Stimulated activated CD4-positive, alpha-beta T cell treated with anti-CD3 and anti-CD28 coated beads, Interleukin-1b, Interleukin-23, amount 100 ng/mL, for 1 hour (primary cell): ENCODE measurements around the gene RERE.
"Not testable (repeated sequence)": the region's sequence is repeated elsewhere in the genome, so short reads cannot be mapped to it uniquely, and the experiment has no call there.

Experiments used
- DNase-seq, 2 donors: peaks; one replicate each; pipeline ENCODE4 v3.0.0-alpha.2; 2020; ENCODE audit warnings: low read depth in 2 of 2

The RERE gene

DNA sequence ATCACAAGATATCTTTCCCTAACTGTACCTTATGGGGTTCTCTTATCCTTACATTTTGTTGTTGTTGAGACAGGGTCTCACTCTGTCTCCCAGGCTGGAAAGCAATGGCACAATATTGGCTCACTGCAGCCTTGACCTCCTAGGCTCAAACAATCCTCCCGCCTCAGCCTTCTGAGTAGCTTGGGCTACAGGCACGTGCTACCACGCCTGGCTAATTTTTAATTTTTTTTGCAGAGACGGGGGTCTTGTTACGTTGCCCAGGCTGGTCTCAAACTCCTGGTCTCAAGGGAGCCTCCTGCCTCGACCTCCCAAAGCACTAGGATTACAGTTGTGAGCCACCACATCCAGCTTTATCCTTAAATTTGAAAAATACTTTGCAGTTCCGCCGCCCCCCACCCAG, 10.4 kb downstream of the RERE start:
- DNase-seq = no peak

DNA sequence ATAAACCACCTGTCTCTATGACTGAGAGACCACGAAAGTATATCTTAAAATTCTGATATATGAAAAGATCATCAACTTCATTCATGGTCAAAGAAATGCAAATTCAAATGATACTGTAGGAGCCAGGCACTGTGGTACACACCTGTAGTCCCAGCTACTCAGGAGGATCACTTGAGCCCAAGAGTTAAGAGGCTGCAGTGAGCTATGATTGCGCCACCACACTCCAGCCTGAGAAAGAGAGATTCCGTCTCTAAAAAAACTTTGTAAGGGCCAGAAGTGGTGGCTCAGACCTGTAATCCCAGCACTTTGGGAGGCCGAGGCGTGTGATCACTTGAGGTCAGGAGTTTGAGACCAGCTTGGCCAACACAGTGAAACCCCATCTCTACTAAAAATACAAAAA, 17.0 kb downstream of the RERE start:
- DNase-seq = no peak

DNA sequence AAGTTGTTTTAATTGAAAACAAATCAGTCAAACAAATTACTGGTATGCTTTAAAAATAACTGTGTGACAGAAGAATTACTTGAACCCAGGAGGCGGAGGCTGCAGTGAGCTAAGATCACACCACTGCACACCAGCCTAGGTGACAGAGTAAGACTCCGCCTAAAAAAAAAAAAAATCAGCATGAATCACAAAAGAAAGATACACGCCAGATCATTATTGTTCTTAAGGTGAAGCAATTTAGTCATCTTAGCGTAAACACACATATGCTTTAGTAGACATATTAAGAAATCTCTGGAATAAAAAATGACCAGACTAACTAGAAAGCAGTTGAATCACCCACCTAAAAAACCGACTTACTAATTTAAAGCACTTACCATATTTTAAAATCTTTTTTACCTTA, 20.2 kb downstream of the RERE start:
- DNase-seq = no peak

DNA sequence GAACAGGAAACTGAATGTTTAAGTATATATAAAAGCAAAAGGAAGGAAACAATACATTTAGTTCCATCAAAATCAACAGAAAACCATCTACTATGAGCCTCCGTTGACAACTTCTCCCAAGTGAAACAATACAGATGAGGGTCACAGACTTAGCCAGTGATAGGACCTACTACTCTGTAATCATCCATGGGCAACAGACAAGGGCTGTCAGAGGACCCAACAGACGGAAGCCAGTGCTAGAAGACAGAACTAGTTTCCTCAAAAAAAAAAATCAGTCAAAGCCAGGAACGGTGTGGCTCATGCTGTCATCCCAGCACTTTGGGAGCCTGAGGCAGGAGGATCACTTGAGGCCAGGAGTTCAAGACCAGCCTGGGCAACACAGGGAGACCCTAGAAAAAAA, 20.6 kb downstream of the RERE start:
- DNase-seq = no peak

DNA sequence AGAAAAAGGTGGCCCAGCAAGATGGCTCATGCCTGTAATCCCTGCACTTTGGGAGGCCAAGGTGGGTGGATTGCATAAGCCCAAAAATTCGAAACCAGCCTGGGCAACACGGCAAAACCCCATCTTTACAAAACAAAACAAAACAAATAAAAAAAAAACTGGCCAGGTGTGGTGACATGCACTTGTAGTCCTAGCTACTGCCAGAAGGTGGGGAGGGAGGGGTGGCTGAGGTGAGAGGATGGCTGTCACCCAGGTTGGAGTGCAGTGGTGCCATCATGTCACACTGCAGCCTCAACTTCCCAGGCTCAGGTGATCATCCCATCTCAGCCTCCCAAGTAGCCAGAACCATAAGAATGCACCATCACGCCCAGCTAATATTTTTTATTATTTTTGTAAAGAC, 22.8 kb downstream of the RERE start:
- DNase-seq = no peak

DNA sequence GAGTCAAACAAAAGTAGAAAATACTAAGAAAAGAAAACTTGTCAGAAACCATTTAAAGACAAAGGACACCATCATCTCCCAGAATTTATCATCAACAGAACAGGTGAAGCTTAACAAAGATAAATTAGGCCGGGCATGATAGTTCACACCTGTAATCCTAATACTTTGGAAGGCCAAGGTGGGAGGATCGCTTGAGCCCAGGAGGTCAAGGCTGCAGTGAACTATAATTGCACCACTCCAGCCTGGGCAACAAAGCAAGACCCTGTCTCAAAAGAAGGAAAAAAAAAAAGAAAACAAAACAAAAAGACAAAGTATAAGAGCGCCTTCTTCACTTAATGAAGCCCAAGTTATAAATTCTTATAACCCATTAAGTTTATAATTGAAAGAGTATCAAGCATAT, 25.6 kb downstream of the RERE start:
- no peak for DNase-seq

DNA sequence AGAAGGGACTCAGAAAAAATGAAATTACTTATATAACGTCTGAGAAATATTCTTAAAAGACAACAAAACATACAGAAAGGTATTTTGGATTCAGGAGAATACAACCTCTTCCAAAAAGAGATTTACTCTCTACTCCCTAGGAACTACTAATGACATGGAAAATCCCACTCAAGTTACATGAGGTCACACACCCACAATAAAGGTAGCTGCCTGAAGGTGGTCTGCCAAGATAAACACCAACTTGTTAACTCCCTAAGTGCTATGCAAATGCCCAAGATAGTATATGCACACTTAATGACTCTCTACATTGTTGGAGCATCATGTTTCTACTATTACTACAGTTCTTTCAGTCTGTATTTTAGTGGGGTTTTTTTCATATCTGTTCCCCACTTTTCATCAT, 26.5 kb downstream of the RERE start:
- DNase-seq = no peak

DNA sequence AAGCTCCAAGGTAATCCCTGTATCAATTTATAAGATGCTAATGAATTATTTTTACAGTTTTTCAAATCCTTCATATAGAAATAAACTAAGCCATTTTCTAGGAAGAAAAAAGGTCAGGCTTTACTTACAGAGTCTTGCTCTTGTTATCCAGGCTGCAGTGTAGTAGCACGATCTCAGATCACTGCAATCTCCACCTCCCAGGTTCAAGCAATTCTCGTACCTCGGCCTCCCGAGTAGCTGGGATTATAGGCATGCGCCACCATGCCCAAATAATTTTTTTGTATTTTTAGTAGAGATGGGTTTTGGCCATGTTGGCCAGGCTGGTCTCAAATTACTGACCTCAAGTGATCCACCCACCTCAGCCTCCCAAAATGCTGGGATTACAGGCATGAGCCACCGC, 27.0 kb downstream of the RERE start:
- DNase-seq = no peak

DNA sequence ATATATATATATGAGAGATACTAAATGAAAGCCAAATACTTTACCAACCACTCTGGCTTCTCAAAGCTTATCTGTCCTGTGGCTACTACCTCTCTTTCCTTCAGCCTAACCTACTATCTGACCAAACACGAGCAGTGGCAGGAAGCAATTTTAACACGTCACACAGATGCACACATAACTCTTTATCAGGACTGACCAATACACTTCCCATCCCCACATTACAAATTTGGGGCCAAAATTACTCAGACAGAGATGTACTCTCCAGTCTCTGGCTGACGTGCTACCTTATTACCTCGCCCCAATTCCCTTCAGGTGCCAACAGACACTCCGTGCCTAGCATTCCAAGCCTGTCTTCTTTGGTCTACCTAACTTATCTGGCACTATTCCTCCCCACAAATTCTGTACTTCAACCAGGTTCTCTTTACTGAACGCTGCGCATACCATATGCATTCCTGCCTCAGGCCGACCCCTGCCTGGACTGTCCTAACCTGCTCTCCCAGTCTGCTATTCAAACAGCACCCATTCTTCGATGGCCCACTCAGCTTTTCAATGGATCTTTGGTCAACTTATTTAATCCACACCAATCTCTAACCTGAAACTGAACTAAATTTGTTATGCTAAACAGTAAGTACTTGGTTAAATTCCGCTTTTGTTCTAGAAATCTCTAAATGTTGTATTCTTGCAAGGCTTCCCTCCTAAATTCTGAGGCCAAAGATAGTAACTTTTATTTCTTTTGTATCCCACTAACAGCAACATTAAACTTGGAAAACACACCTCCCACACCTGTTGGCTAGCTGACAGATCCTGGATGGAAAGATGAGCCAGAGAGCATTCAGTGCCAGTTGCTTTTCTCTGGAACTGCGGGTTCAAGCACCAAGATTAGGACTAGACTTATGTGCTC, 27.9 kb downstream of the RERE start:
- DNase-seq = no peak

DNA sequence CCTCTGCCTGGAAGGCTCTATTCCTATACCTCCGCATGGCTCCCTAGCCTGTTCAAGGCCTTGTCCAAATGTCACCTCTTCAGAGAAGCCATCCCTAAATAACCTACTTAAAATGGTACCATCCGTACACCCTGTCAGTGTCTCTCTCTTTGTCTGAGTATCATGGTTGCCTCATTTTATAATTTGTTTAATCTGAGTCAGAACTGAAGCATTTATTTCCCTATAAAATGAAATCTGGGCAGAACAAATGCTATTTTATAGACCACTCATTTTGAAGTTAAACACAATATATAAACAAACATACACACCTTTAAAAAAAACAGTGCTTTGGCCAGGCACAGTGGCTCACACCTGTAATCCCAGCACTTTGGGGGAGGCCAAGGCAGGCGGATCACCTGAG, 30.2 kb downstream of the RERE start:
- no peak for DNase-seq

DNA sequence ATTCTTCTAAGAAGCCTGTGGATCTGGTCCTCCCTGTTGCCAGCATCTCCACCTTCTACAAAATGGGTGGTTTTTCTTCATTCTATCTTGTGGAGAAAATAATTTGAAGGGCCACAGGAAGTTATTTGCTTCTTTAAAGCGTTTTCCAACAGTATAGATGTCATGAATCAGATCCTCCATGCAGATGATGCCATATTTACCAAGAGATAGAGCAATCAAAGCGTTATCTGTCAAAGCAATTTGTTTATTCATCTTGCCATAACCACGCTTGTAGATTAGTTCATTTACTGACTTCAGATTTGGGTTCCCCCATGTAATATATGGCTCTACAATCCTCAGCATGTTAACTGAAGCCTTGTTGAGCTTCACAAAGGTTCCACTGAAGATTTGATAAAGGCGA, 31.2 kb downstream of the RERE start:
- DNase-seq = not testable (repeated sequence)

DNA sequence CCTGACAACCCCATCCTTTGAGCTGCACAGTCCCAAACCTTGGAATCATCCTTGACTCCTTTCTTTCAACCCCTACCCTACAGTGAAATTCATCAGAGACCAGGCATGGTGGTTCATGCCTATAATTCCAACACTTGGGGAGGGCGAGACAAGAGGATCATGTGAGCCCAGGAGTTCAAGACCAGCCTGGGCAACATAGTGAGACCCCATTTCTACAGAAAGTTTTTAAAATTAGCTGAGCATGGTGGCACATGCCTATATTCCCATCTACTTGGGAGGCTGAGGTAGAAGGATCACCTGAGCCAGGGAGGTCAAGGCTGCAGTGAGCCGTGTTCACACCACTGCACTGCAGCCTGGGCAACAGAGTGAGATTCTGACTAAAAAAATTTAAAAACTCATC, 34.5 kb downstream of the RERE start:
- DNase-seq = no peak

DNA sequence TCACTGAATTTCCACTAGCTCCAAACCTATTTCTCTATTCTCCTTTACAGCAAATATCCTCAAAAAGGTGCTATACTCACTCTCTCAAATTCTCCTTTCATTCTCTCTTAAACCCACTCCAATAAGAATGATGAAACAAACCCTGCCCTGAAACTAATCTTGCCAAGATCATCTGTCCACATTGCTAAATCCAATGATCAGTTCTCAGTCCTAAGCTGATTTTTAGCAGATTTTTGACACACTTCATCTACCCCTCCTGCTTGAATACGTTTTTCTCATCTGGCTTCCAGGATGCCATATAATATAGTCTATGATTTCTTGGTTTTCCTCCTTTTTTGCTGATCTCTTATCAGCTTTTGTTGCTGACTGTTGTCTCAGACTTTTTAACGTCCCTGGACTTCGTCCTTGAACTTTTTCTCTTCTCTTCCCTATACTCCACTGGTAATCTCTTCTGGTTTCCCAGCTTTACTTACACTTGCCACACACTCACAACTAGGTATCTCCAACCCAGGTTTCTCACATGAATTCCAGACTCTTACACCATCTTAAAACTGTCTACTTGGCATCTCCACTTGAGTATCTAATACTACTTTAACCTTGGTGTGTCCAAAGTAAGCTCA, 35.3 kb downstream of the RERE start:
- DNase-seq = no peak

DNA sequence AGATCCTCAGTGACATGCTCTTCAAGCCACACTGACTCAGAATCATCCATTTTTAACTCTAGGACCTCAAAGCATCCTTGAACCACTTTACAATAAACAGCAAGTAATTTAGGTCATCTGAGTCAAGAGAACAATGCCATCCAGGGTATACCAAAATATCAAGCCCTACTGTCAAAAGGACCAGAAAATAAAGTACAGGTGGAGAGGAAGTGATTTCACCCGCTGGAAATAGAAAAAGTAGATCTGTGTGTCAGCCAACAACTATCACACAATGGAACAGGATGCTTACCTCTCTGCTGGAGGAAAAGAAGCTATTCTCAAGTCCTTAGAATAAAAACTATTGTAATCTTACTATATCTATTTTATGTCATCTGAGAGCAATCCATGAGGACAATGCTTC, 37.0 kb downstream of the RERE start:
- DNase-seq = no peak

DNA sequence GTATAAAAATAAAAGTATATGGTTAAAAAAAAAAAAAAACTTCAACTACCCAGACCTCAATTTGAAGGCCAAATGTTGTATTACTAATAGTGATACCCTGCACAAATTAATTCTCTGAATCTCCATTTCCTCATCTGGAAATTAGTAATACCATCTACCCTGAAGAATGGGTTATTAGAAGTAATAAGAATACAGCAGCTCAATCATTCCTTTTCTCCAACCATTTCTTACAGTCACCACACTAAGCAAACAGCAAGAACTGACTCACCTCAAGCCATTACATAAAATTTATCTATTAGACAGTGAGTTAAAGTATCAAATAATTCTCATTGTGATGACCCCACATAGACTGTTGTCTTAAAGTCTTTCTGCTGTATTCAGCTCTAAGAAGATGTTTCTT, 39.6 kb downstream of the RERE start:
- DNase-seq = no peak

DNA sequence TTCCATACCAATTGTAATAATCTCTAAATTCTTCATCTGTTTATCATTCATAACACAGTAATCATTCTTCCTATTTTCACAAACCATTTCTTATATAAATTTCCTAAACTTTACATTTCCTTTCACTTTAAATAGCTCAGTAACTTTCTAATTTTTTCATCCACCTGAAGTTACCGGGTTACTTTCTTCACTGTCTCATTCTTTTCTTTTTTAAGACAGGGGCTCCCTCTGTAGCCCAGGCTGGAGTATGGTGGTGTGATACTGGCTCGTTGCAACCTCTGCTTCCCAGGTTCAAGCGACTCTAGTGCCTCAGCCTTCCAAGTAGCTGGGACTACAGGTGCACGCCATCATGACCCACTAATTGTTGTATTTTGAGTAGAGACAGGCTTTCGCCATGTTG, 41.3 kb downstream of the RERE start:
- no peak for DNase-seq

DNA sequence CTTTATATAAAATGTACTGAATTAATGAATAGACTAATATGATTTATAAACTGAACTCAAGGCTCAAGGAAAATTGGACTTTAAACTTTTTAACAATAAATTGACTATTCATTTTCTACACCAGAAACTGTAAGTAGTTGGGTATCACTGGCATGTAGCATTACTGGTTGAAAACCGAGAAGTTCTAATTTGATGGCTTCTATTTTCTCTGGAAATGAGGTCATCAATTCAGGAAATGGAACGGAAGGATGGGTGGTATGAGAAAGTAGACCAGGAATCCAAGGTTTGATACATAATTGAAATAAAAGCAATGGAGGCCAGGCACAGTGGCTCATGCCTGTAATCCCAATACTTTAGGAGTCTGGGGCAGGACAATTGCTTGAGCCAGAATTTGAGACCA, 50.4 kb downstream of the RERE start:
- DNase-seq = no peak

DNA sequence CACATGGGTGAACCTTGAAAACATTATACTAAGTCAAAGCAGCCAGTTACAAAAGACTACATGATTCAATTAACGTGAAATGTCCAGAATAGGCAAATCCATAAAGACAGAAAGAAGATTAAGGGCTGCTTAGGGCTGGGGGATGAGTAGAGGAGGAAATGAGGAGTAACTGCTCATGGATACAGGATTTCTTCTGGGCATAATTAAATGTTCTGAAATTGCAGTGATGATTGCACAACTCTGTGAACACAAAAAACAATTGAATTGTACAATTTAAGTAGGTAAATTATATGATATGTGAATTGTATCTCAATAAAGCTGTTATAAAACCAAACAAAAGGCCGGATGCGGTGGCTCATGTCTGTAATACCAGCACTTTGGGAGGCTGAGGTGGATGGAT, 52.2 kb downstream of the RERE start:
- DNase-seq = no peak

DNA sequence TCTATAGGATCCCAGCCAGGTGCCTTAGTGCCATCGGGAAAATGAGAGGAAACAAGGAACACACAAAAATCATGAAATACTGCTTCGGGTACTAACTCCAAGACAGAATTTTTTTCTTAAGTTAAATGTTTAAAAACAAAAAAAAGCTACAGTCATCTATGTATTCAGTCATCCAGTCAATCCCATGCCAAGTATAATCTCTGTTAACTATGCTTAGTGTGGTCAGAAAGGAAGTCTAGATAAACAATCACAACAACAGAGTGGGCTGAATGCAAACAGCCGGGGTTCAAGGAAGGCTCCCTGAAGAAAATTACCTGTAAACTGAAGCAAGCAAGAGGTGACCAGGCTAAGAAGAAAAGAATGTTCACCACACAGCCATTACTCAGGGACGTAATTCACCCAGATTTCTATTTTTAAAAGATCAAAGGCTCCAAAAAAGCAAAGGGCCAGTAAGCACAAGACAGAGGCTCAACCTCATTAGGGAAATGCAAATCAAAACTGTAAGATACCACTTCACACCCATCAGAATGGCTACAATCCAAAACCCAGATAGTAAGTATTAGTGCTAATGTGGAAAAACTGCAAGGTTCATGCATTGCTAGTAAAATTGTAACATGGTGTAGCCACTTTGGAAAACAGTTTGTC, 53.0 kb downstream of the RERE start:
- DNase-seq = no peak

DNA sequence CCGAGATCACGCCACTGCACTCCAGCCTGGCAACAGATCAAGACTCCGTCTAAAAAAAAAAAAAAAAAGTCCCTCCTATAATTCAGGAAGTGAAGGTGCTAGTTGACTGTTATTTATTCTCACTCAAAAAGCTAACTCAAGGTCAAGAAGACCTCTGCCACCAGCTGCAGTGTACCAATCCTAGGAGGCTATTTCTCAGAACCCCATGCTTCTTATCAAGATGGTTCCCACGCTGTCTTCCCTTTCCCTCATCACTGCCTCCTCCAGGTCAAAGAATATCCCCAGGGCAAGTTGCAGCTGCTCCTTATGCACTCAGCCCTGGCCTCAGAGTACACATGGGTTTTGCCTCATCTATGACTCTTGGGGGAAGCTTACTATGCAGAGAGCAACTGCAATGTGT, 53.6 kb downstream of the RERE start:
- DNase-seq = no peak

DNA sequence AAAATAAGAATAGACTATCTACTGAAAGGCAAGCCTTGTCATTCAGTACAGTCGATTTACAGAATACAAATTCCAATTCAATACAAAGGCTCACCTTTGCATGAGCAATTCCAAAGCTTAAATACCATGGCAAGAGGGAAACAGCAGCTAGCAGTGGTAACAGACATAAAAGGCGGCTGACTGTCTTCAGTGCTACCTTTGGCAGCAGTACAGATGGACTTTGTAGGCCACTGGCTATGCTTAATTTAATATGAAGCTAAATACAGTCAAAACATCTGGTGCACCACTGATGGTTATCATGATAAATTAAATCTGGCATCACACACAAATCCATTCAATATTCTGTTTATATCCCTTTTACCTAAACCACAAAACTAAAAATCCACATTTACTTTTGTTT, 62.4 kb downstream of the RERE start:
- no peak for DNase-seq

DNA sequence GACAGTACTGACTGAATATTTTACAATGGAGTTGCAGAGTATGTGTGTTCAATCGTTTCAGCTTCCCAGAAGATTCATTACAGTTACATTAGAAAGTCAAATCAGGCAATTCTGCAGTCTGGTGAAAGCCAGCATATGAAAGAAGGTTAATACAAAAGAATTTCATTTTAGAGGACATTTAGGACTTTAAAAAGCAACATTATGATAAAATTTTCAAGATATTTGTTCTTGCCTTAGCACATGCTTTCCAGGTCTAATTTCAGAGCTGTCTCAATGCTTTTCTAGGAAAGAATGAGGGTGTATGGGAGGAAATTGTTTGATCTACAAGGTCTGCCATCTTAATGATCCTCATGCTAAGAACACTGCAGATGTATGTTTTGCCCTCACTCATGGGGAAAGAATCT, 63.2 kb downstream of the RERE start:
- no peak for DNase-seq

DNA sequence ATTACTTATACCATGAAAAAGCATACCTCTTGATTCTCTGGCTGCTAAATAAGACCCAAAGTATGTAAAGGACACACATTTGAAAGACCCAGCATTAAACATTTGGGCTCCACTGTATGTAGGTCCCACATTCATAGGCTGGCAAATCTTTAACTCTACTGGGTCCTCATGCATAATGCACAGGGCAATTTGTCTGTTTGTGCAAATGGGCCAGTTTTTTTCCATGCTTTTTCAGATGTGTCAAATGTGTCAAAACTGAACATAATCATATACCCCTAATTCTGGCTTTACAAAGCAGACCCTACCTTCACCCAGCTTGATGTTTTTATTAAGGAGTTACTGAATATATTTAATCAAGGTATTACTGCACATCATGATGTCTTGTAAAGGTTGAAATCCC, 63.7 kb downstream of the RERE start:
- no peak for DNase-seq
